ENCODE measurements around the gene FSHR.

DNA sequence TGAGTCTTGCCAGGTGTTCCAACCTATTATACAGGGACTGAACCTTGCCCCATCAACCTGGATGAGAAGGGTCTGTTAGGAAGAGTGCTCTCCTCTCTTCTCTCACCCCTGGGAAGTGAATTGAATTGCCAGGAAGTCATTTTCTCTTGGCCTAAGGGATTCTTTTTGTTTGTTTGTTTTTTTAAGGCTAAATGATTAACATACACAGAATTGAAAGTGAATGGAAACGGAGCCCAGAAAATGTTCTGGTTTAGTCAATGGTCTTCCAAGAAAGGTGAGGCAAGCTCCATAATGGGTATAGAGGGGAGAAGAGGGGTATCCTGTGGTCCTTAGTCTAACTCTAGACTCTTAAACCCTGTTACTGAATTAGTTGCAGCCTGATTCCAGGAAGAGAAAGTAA lies 189.1 kb downstream of the FSHR start:
- TF ChIP-seq POLR2A (IDR thresholded peaks at IDR 0.05): no peak
- TF ChIP-seq, protein P1, sequence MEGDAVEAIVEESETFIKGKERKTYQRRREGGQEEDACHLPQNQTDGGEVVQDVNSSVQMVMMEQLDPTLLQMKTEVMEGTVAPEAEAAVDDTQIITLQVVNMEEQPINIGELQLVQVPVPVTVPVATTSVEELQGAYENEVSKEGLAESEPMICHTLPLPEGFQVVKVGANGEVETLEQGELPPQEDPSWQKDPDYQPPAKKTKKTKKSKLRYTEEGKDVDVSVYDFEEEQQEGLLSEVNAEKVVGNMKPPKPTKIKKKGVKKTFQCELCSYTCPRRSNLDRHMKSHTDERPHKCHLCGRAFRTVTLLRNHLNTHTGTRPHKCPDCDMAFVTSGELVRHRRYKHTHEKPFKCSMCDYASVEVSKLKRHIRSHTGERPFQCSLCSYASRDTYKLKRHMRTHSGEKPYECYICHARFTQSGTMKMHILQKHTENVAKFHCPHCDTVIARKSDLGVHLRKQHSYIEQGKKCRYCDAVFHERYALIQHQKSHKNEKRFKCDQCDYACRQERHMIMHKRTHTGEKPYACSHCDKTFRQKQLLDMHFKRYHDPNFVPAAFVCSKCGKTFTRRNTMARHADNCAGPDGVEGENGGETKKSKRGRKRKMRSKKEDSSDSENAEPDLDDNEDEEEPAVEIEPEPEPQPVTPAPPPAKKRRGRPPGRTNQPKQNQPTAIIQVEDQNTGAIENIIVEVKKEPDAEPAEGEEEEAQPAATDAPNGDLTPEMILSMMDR (IDR thresholded peaks at IDR 0.05): no peak

All from lower leg skin (tissue), 3 donors.